Sigmoid colon (tissue), 7 donors: ENCODE results near the gene GLOD5. TPM values are rescaled to one million over a fixed set of nuclear protein-coding genes. Genes with fewer than 3 reads are reported as not detected.

ENCODE experiments used
- DNase-seq: peaks from one replicate; pipeline ENCODE4 v3.0.0-alpha.2; 2019
- H3K27ac ChIP-seq, 4 donors: fragments of 200-600 bp; sonication (generic); one replicate each; pipeline ENCODE4 v1.5.1; 2016 to 2019; ENCODE audit warnings: mild to moderate bottlenecking in 1 of 4
- H3K27me3 ChIP-seq, 3 donors: fragments of 200-600 bp; sonication (generic); one replicate each; pipeline ENCODE4 v1.5.1; 2019; ENCODE audit warnings: mild to moderate bottlenecking in 1 of 3
- H3K36me3 ChIP-seq, 4 donors: fragments of 200-600 bp; sonication (generic); one replicate each; pipeline ENCODE4 v1.5.1; 2016 to 2019
- H3K4me1 ChIP-seq, 4 donors: fragments of 200-600 bp; sonication (generic); one replicate each; pipeline ENCODE4 v1.5.1; 2017 to 2019
- H3K4me3 ChIP-seq, 4 donors: fragments of 200-600 bp; sonication (generic); one replicate each; pipeline ENCODE4 v1.5.1; 2017 to 2019; ENCODE audit warnings: mild to moderate bottlenecking in 2 of 4, moderate library complexity in 1 of 4
- H3K9me3 ChIP-seq, 4 donors: fragments of 200-600 bp in 3 of 4; sonication (generic) in 3 of 4; one replicate each; pipeline versions ENCODE4 v1.5.1 to v1.6.1; 2013 to 2019
- EP300 ChIP-seq, 4 donors: sonication (generic); formaldehyde crosslinking; IDR thresholded peaks; one replicate each; pipeline ENCODE4 v1.6.1; 2017; ENCODE audit warnings: antibody characterized with exemption in 4 of 4
- POLR2A ChIP-seq, 2 donors: fragments of 450-650 bp; IDR thresholded peaks; one replicate each; pipeline ENCODE4 v1.6.1; 2016; ENCODE audit warnings: antibody characterized with exemption in 2 of 2, mild to moderate bottlenecking in 2 of 2, moderate library complexity in 2 of 2
- POLR2AphosphoS5 ChIP-seq, 4 donors: sonication (generic); formaldehyde crosslinking; IDR thresholded peaks; one replicate each; pipeline ENCODE4 v1.6.1; 2017; ENCODE audit warnings: antibody characterized with exemption in 4 of 4
- WGBS, 2 donors: extraction: QIAGEN DNeasy Blood & Tissue Kit; methylation state at CpG; one replicate each; pipeline ENCODE4 v1.1.7; 2013; 5-methylcytosine and 5-hydroxymethylcytosine counted together
- intact Hi-C: fragments of 100-400 bp; cut with DNase I; formaldehyde crosslinking; loops from one replicate; pipeline ENCODE4 v1.15.1; 2023
- polyA plus RNA-seq, 3 donors: library from polyadenylated mRNA; stranded (reverse); fragments of 200-250 nt; gene quantifications; one replicate each; pipeline ENCODE4 v1.2.3, GENCODE V29; 2013
- total RNA-seq, 4 donors: library from RNA; depleted of rRNA; stranded (reverse); fragments of >200 nt; gene quantifications; one replicate each; pipeline ENCODE4 v1.1.0, GENCODE V29; 2016
- TF ChIP-seq, protein P1 (sequence below), 4 experiments: fragments of 450-650 bp in 3 of 4; fragments of 200-600 bp in 1 of 4; IDR thresholded peaks; one replicate each; pipeline ENCODE4 v1.5.1; 2016 to 2019; ENCODE audit warnings: antibody characterized with exemption in 4 of 4, mild to moderate bottlenecking in 3 of 4, moderate library complexity in 2 of 4
- donor health status: healthy with polysubstance abuse.
- donor health status: Bipolar disorder and iron deficiency.
- donor health status: healthy.

Gene GLOD5
- total and polyA plus RNA-seq, 7 donors = 7.5 to 22.7 (median 10.8) TPM; not detected in 4

GRCh38 chrX:48779399-48779798 is 17.9 kb downstream of the GLOD5 start:
- Histone ChIP-seq H3K9me3 (no peaks in the 10 kb centered on the region), H3K36me3 (no peaks in the 10 kb centered on the region), H3K27me3 (no peaks in the 10 kb centered on the region), H3K27ac (no peak overlapping the region), H3K4me1 (no peaks in the 10 kb centered on the region), H3K4me3 (no peak overlapping the region)
- TF ChIP-seq EP300 (IDR thresholded peaks at IDR 0.05) = no peak
- TF ChIP-seq, protein P1, sequence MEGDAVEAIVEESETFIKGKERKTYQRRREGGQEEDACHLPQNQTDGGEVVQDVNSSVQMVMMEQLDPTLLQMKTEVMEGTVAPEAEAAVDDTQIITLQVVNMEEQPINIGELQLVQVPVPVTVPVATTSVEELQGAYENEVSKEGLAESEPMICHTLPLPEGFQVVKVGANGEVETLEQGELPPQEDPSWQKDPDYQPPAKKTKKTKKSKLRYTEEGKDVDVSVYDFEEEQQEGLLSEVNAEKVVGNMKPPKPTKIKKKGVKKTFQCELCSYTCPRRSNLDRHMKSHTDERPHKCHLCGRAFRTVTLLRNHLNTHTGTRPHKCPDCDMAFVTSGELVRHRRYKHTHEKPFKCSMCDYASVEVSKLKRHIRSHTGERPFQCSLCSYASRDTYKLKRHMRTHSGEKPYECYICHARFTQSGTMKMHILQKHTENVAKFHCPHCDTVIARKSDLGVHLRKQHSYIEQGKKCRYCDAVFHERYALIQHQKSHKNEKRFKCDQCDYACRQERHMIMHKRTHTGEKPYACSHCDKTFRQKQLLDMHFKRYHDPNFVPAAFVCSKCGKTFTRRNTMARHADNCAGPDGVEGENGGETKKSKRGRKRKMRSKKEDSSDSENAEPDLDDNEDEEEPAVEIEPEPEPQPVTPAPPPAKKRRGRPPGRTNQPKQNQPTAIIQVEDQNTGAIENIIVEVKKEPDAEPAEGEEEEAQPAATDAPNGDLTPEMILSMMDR (IDR thresholded peaks at IDR 0.05) = no peak
- no peak for TF ChIP-seq POLR2A (IDR thresholded peaks at IDR 0.05)
- no peak for TF ChIP-seq POLR2AphosphoS5 (IDR thresholded peaks at IDR 0.05)
- WGBS, 2 donors = 91 to 93% methylated on average over 7 of the region's 7 CpGs
- intact Hi-C loops = no loop called here
- DNase-seq = no peak

- no peaks in the 10 kb centered on the region for H3K27me3 ChIP-seq
- no peak overlapping the region for H3K27ac ChIP-seq
- no peak for DNase-seq
- H3K4me1 ChIP-seq = no peaks in the 10 kb centered on the region
- no peaks in the 10 kb centered on the region for H3K36me3 ChIP-seq
- no peak overlapping the region for H3K4me3 ChIP-seq
- no peaks in the 10 kb centered on the region for H3K9me3 ChIP-seq
- TF ChIP-seq POLR2A (IDR thresholded peaks at IDR 0.05) = no peak
- no peak for TF ChIP-seq EP300 (IDR thresholded peaks at IDR 0.05)
- TF ChIP-seq, protein P1 (IDR thresholded peaks at IDR 0.05) = no peak
- TF ChIP-seq POLR2AphosphoS5 (IDR thresholded peaks at IDR 0.05) = no peak
- WGBS, 2 donors = 94 to 97% methylated on average over 6 of the region's 6 CpGs
- intact Hi-C loops = no loop called here
Measured at GRCh38 chrX:48781705-48782104, 20.2 kb downstream of the GLOD5 start.

GRCh38 chrX:48782216-48782615 is 20.7 kb downstream of the GLOD5 start:
- WGBS, 2 donors = 52 to 78% methylated on average over 2 of the region's 2 CpGs
- no peak overlapping the region for H3K4me3 ChIP-seq
- no peaks in the 10 kb centered on the region for H3K9me3 ChIP-seq
- no peak overlapping the region for H3K27ac ChIP-seq
- no peak for TF ChIP-seq EP300 (IDR thresholded peaks at IDR 0.05)
- no peak for TF ChIP-seq POLR2A (IDR thresholded peaks at IDR 0.05)
- no peak for TF ChIP-seq POLR2AphosphoS5 (IDR thresholded peaks at IDR 0.05)
- TF ChIP-seq, protein P1 (IDR thresholded peaks at IDR 0.05) = no peak
- H3K36me3 ChIP-seq = no peaks in the 10 kb centered on the region
- no peak for DNase-seq
- H3K27me3 ChIP-seq = no peaks in the 10 kb centered on the region
- H3K4me1 ChIP-seq = no peaks in the 10 kb centered on the region
- intact Hi-C loops = no loop called here

DNA sequence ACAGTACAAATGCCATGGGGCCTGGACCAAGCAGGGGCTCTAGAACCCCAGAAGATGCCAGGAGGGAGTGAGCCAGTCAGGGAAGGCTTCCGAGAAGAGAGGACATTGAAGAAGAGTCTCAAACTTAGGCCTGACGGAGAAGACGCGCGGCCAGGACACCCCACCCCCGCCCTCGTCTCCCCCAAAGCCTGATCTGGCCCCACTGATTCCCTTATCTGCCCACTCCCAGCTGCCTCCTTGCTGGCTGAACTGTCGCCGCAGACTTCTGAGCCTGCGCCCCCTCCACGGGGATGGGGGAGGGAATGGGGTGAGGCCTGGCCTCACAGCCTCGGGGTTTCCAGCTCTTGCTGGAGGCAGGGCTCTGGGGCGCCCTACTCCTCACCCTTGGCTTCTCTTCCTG is 21.2 kb downstream of the GLOD5 start:
- TF ChIP-seq EP300 (IDR thresholded peaks at IDR 0.05) (no peak), POLR2AphosphoS5 (IDR thresholded peaks at IDR 0.05) (no peak), POLR2A (IDR thresholded peaks at IDR 0.05) (no peak)
- TF ChIP-seq, protein P1 (IDR thresholded peaks at IDR 0.05) = no peak
- no peak for DNase-seq
- Histone ChIP-seq H3K36me3 (no peaks in the 10 kb centered on the region), H3K27ac (no peak overlapping the region), H3K4me3 (no peak overlapping the region), H3K9me3 (no peaks in the 10 kb centered on the region), H3K4me1 (no peaks in the 10 kb centered on the region), H3K27me3 (no peaks in the 10 kb centered on the region)
- intact Hi-C loops = no loop called here
- 85 to 89% methylated on average over 13 of the region's 13 CpGs for WGBS, 2 donors

DNA sequence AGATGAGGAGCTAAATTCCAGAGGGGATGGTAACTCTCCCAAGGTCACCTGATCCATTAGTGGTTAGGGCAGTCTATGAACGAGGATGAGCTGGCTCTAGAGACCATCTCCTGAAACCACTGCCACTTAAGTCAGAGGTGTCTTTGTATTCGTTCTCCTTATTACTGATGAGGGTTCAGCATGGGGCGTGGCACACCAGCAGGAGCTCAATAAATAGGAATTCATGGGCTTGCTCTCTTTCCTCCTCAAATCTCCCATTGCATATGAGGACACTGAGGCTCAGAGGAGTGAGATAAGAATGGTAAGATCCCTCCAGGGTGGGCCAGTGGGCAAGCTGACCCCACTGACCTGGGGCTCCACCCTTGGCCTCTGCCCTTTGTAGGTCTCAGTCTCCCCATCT is 23.2 kb downstream of the GLOD5 start:
- no peak for TF ChIP-seq POLR2AphosphoS5 (IDR thresholded peaks at IDR 0.05)
- TF ChIP-seq, protein P1 (IDR thresholded peaks at IDR 0.05) = no peak
- no peak for TF ChIP-seq POLR2A (IDR thresholded peaks at IDR 0.05)
- no peak for TF ChIP-seq EP300 (IDR thresholded peaks at IDR 0.05)
- Histone ChIP-seq H3K27me3 (no peaks in the 10 kb centered on the region), H3K4me3 (no peak overlapping the region), H3K27ac (no peak overlapping the region), H3K36me3 (no peaks in the 10 kb centered on the region), H3K4me1 (no peaks in the 10 kb centered on the region), H3K9me3 (no peaks in the 10 kb centered on the region)
- DNase-seq = no peak
- intact Hi-C loops = no loop called here
- WGBS, 2 donors = 46 to 59% methylated on average over 3 of the region's 3 CpGs
